Activated CD4-positive, alpha-beta T cell treated with anti-CD3 and anti-CD28 coated beads, Interleukin-2, amount 50 U/mL, for 1 hour (primary cell): ENCODE data around the gene CSPG4.
"Not testable (repeated sequence)": the region's sequence is repeated elsewhere in the genome, so short reads cannot be mapped to it uniquely, and the experiment has no call there.

Source experiments
- DNase-seq: peaks from one replicate; pipeline ENCODE4 v3.0.0-alpha.2; 2020

The CSPG4 gene, protein sequence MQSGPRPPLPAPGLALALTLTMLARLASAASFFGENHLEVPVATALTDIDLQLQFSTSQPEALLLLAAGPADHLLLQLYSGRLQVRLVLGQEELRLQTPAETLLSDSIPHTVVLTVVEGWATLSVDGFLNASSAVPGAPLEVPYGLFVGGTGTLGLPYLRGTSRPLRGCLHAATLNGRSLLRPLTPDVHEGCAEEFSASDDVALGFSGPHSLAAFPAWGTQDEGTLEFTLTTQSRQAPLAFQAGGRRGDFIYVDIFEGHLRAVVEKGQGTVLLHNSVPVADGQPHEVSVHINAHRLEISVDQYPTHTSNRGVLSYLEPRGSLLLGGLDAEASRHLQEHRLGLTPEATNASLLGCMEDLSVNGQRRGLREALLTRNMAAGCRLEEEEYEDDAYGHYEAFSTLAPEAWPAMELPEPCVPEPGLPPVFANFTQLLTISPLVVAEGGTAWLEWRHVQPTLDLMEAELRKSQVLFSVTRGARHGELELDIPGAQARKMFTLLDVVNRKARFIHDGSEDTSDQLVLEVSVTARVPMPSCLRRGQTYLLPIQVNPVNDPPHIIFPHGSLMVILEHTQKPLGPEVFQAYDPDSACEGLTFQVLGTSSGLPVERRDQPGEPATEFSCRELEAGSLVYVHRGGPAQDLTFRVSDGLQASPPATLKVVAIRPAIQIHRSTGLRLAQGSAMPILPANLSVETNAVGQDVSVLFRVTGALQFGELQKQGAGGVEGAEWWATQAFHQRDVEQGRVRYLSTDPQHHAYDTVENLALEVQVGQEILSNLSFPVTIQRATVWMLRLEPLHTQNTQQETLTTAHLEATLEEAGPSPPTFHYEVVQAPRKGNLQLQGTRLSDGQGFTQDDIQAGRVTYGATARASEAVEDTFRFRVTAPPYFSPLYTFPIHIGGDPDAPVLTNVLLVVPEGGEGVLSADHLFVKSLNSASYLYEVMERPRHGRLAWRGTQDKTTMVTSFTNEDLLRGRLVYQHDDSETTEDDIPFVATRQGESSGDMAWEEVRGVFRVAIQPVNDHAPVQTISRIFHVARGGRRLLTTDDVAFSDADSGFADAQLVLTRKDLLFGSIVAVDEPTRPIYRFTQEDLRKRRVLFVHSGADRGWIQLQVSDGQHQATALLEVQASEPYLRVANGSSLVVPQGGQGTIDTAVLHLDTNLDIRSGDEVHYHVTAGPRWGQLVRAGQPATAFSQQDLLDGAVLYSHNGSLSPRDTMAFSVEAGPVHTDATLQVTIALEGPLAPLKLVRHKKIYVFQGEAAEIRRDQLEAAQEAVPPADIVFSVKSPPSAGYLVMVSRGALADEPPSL (N-terminal part only)

DNA sequence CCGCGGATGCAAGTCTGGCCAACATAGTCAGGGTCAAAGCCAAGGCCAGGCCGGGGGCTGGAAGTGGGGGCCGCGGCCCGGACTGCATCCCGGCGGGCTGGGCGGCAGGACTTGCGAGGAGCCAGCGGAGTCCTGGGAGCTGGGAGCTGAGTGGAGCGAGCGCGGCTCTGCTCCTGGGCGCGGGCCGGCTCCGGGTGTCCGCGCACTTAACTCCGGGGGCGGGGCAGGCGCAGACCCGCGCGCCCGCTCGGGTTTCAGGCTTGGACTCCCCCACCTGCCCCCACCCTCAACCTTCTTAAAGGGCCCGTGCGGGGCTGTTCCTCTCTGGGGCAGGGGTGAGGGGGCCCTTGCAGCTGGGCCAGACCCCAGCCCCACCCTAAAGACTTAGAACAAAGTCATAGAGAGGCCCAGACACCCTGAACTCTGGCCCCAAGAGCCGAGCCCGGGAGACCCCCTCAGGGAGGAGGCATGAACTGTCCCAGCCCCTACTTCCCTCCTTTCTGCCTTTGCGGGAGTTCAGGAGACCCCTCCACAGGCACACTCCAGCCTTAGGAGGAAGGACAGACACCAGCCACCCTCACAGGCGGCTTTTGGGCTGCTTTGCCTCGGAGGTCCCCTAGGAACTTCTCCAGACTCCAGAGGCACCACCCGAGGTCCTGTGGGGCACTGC is at the start of gene CSPG4:
Gene CSPG4 (minus strand): TSS at position 181 of the 670 bp plus-strand sequence. CDS start 93 bp downstream, at position 88.
- DNase-seq: no peak

DNA sequence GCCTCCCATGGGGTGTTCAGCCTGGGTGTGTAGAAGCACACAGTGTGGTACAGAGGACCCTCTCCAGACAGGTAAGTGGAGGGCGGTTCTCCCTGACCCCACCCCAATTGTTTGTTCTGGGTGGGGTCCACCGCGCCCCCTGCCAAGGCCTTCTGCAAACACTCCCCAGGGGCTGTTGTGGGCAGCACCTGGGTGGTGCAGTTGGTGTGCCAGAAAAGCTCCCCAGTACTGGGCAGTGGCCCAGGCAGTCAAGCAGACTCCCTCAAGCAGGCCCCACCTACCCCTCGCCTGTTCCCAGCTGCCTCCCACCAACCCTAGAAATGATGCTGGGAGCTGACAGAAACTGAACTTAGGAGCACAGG is 49.7 kb upstream of the CSPG4 start:
- not testable (repeated sequence) for DNase-seq

- no peak for DNase-seq
These were observed 49.1 kb upstream of the CSPG4 start for GRCh38 chr15:75761446-75762356.

GRCh38 chr15:75760704-75761435 is 48.2 kb upstream of the CSPG4 start:
- no peak for DNase-seq

GRCh38 chr15:75760131-75760520 is 47.5 kb upstream of the CSPG4 start:
- not testable (repeated sequence) for DNase-seq

GRCh38 chr15:75759416-75760130 is 46.9 kb upstream of the CSPG4 start:
- no peak for DNase-seq

DNA sequence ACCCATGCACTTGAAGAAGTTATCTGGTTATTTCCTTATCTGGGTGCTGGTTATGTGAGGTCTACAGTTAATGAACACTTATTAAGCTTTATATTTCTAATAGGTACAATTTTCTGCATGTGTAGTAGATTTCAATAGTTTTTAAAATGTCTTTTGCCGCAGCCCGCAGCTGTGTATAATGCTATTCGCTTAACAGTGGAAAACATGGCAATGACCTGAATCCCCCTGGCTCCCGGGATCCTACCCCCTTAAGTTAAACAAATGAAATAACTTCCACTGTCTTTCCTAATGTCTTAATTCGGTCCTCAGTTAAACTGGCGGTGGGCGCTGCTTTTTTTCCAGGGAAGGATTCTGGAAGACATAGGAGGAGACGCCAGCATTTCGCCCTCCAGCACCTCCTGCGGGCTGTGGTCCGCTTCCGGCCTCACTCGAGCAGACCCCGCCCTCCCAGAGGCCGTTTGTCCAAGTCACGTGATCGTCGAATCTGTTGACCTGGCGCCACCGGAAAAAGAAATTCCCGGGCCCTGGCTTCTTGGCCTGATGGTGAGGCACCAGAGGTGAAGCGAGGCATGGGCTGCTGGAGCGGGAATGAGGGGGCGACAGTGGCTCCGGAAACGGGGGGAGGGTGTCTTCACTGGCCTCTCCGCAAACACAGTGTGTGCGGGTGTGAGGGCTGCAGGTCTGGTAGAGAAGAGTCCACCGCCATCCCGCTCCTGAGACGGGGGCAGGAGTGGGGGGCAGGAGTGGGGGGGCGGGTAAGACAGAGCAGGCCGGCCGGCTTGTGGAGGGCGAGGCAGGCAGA is 45.6 kb upstream of the CSPG4 start:
- DNase-seq: peak; percentile 32

- DNase-seq: not testable (repeated sequence)
These were observed 42.2 kb upstream of the CSPG4 start for GRCh38 chr15:75754871-75755270.

GRCh38 chr15:75753145-75753544 is 40.5 kb upstream of the CSPG4 start:
- no peak for DNase-seq

DNA sequence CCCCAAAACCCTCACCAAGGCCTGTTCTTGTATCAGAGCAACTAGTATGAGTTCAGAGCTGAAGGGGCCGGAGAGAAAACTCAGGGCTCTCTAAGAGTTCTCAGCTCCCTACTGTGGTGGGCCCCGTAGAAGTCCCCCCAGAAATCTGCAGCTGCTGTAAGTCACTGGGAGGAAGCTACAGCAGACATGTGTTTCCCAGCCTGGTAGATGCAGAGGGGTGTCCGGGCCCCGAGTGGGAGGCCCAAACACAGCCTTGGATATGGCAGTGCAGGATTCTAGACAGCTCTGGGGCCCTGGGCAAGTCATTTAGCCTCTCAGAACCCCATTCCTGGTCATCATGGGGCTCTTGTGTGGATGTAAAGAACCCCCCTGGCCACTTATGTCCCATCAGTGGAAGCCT is 39.2 kb upstream of the CSPG4 start:
- DNase-seq: no peak

DNA sequence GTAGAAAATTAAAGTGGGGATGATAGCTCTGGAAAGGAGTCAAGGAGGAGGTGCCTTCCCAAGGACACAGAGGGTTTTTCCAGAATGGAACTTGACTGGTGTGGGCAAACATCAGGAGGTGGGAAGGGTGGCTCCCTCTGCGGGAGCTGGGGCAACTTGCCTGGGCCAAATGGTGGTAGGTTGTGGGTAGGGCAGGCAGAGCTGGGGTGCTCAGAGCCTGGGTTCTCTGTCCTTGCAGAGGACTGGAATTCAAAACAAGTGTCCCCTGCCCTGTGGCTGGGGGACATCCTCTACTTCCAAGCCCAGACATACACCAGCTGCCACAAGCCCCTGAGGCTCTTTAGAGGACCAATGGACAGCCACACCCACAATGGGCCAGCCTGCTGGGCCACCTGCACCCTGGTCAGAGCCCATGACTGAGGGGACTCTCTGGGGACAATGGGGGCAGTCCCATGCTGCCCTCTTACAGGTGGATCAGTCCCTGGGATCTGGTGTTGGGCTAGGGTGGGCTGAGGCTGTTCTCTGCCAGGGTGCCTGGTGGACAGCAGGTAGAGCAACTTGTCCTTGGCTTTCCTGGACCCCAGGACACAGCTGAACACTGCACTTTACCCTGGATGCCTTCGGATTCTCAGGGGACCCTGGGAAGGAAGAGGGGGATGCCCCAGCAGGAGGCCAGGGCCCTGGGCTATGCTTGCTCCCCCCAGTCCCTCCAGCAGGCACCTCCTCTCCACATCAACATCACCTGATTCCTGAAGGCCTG is 38.6 kb upstream of the CSPG4 start:
- DNase-seq: no peak

GRCh38 chr15:75750261-75751050 is 37.8 kb upstream of the CSPG4 start:
- no peak for DNase-seq

- no peak for DNase-seq
These were observed 37.2 kb upstream of the CSPG4 start for GRCh38 chr15:75749820-75750219.

GRCh38 chr15:75748882-75749281 is 36.2 kb upstream of the CSPG4 start:
- DNase-seq: not testable (repeated sequence)

DNA sequence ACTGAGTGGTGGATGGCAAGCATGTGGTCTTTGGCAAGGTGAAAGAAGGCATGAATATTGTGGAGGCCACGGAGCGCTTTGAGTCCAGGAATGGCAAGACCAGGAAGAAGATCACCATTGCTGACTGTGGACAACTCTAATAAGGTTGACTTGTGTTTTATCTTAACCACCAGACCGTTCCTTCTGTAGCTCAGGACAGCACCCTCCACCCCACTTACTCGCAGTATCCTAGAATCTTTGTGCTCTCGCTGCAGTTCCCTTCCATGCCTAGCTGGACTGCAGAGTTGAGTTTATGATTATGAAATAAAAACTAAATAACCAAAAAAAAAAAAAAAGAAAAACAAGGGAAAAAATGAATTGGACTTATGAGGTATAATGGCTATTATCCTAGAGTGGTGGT is 34.5 kb upstream of the CSPG4 start:
- not testable (repeated sequence) for DNase-seq

GRCh38 chr15:75745305-75745704 is 32.7 kb upstream of the CSPG4 start:
- no peak for DNase-seq

GRCh38 chr15:75742346-75742745 is 29.7 kb upstream of the CSPG4 start:
- DNase-seq: not testable (repeated sequence)
